ENCODE measurements around the gene AHCTF1. TPM values are rescaled to one million over a fixed set of nuclear protein-coding genes. Genes with fewer than 3 reads are reported as not detected.
A peak's percentile ranks its signal among the peaks of the same experiment; 100 is the strongest.

The AHCTF1 gene
- total and polyA plus RNA-seq, 9 of the 15 experiments (the other 6 are each of a cell fraction or from before 2014, with no cell fraction given) = 9.4 to 102 (median 47.6) TPM

- Histone ChIP-seq H3K9ac (ENCODE audit: insufficient read depth in 1 of 2, low read depth in 2 of 2, low read length in 2 of 2) (no peak overlapping the region), H2AFZ (ENCODE audit: low read depth, low read length) (no peak overlapping the region), H4K20me1 (replicated peaks; ENCODE audit: control insufficient read depth, insufficient read depth, low read length) (no peaks in the 10 kb centered on the region), H3K4me3 (no peak overlapping the region), H3K27me3 (ENCODE audit: control insufficient read depth in 2 of 2, insufficient read depth in 2 of 2, low read length in 2 of 2) (no peaks in the 10 kb centered on the region), H3K27ac (ENCODE audit: extremely low read depth, low read depth, low read length) (no peak overlapping the region; the same call in 2 of the 3 replicates), H3K79me2 (ENCODE audit: control insufficient read depth, insufficient read depth, low read length) (no peaks in the 10 kb centered on the region), H3K4me1 (replicated peaks in 1 of 2; ENCODE audit: control insufficient read depth in 2 of 2, insufficient read depth in 2 of 2, low read length in 2 of 2) (peaks cover 0 to 7% of the 10 kb centered on the region in 2 experiments; a peak in 2 of 5 replicates), H3K9me3 (replicated peaks; ENCODE audit: control insufficient read depth, insufficient read depth, low read depth, low read length) (no peaks in the 10 kb centered on the region), H3K36me3 (ENCODE audit: control insufficient read depth, insufficient read depth, low read length) (peaks cover 19% of the 10 kb centered on the region; the same call in 2 of the 3 replicates), H3K9me1 (ENCODE audit: control insufficient read depth, insufficient read depth, low read length) (no peaks in the 10 kb centered on the region), H3K4me2 (ENCODE audit: insufficient read depth, low read length) (0 out of 2 replicates have a peak overlapping the region, but pooled peaks have one; percentile 1)
- in situ Hi-C loops (cut with MboI) (no loop called here), intact Hi-C loops (cut with micrococcal nuclease) (no loop called here)
- FAIRE-seq (no peak), ATAC-seq (peak; percentile 69), DNase-seq (ENCODE audit: extremely low read depth in 1 of 4, low spot score in 3 of 4) (peak in 1 of 4 experiments; percentile 46)
- ChIA-PET CTCF (ENCODE audit: low intra/inter-chr PET ratio) (no interaction called here), POLR2A (interaction anchor here (0.6 to 1.2 kb wide), 2 partner anchors 19 to 397 kb away, joined by 3 read pairs; no protein-coding TSS in a partner anchor)
- BruUV-seq (replicated peaks) = no TSS peak
- WGBS (ENCODE audit: insufficient coverage, low coverage, missing lambda C conversion rate) = 17% methylated on average over 9 of the region's 9 CpGs
- peak; percentile 72 for TF ChIP-seq FOSL1 (tag; conservative IDR thresholded peaks at IDR 0.05)
- no peak for TF ChIP-seq RCOR1 (IDR thresholded peaks at IDR 0.05; ENCODE audit: borderline replicate concordance in 1 of 2, low read depth in 2 of 2, low read length in 2 of 2)
- no peak for TF ChIP-seq ZFP36 (IDR thresholded peaks at IDR 0.05; ENCODE audit: low read depth, low read length, partially characterized antibody)
- TF ChIP-seq HMG20B (CRISPR knock-in tag; IDR thresholded peaks at IDR 0.05) = no peak
- peak; percentile 52; the same call in 1 of the 2 replicates for TF ChIP-seq SUPT5H (IDR thresholded peaks at IDR 0.05)
- TF ChIP-seq ZNF12 (CRISPR knock-in tag; IDR thresholded peaks at IDR 0.05) = no peak
- no peak for TF ChIP-seq ZNF644 (tag; IDR thresholded peaks at IDR 0.05; ENCODE audit: low read depth)
- TF ChIP-seq VEZF1 (CRISPR knock-in tag; IDR thresholded peaks at IDR 0.05) = no peak
- TF ChIP-seq RBM39 (optimal IDR thresholded peaks at IDR 0.05; ENCODE audit: low read depth, low read length) = no peak
- no peak for TF ChIP-seq HDAC6 (IDR thresholded peaks at IDR 0.05; ENCODE audit: low read depth, low read length)
- TF ChIP-seq ASH1L (IDR thresholded peaks at IDR 0.05; ENCODE audit: borderline replicate concordance, low read depth, partially characterized antibody) = no peak
- no peak for TF ChIP-seq E2F8 (IDR thresholded peaks at IDR 0.05; ENCODE audit: low read depth, partially characterized antibody)
- TF ChIP-seq CBFA2T3 (IDR thresholded peaks at IDR 0.05) = peak; percentile 52
- no peak for TF ChIP-seq MLX (CRISPR knock-in tag; conservative IDR thresholded peaks at IDR 0.05)
- 0 out of 2 replicates have a peak, but pooled peaks have one; percentile 27 for TF ChIP-seq LCOR (CRISPR knock-in tag; IDR thresholded peaks at IDR 0.05)
- TF ChIP-seq XRCC4 (IDR thresholded peaks at IDR 0.05; ENCODE audit: extremely low read depth, insufficient read depth, insufficient read length) = no peak
Measured at GRCh38 chr1:246837418-246838117, 94.2 kb downstream of the AHCTF1 start.

All from K562 (cell line).